Brain microvascular endothelial cell (primary cell): ENCODE measurements around the gene SPSB2.
"Not testable (repeated sequence)": the region's sequence is repeated elsewhere in the genome, so short reads cannot be mapped to it uniquely, and the experiment has no call there.

Experiments
- DNase-seq: peaks from one replicate; pipeline ENCODE4 v3.0.0-alpha.2; 2020
- H3K27ac ChIP-seq: fragments of 250-450 bp; sonication (Bioruptor Pico); 2 replicates; pipeline ENCODE4 v1.5.1; 2020; ENCODE audit warnings: mild to moderate bottlenecking, moderate library complexity
- H3K27me3 ChIP-seq: fragments of 250-450 bp; sonication (Bioruptor Pico); replicated peaks from 2 replicates; pipeline ENCODE4 v1.5.1; 2020; ENCODE audit warnings: mild to moderate bottlenecking
- H3K36me3 ChIP-seq: fragments of 250-450 bp; sonication (Bioruptor Pico); replicated peaks from 2 replicates; pipeline ENCODE4 v1.5.1; 2020; ENCODE audit warnings: mild to moderate bottlenecking
- H3K4me3 ChIP-seq: 2 replicates; pipeline ENCODE4 v1.5.1; 2011; ENCODE audit warnings: low read depth, mild to moderate bottlenecking, control low read depth, low read length, moderate library complexity
- in situ Hi-C: cut with HindIII; loops from 2 replicates; pipeline ENCODE4 v1.10.0; 2017; ENCODE audit warnings: low sequenced_read_pairs, low pct_ligation_motif_present
- TF ChIP-seq, protein P1 (sequence below): IDR thresholded peaks from 2 replicates; pipeline ENCODE4 v1.5.1; 2011; ENCODE audit warnings: low read depth, mild to moderate bottlenecking, moderate library complexity, low read length, control low read depth, inconsistent platforms; ENCODE audit errors: missing control alignments

Gene SPSB2

DNA sequence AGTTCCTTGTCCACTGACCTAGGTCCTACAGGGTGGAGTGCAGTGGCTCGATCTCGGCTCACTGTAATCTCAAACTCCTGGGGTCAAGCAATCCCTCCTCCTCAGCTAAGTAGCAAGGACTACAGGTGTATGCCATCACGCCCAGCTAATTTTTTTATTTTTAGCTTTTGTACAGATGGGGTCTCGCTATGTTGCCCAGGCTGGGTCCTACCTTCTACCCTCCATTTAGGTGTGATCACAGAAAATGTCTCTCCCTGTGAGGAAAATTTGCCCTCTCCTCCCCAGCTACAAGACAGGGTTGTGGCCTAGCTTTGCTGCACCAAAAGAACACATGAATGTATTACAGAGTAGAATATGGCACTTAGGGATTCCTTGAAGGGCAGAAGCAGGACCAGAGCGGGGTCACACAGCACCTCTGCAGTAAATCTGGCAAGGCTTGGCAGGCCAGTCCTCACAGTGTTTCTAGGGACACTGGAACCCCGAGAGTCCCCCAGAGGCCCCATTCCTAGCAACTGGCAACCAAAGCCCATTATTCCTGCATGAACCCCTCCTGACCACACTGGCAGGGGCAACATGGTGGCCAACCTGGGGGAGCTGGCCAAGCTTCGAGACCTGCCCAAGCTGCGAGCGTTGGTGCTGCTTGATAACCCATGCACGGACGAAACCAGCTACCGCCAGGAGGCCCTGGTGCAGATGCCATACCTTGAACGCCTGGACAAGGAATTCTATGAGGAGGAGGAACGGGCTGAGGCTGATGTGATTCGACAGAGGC lies 39.2 kb upstream of the SPSB2 start:
- Histone ChIP-seq H3K27me3 (no peaks in the 10 kb centered on the region), H3K4me3 (no peak overlapping the region), H3K27ac (no peak overlapping the region), H3K36me3 (no peaks in the 10 kb centered on the region)
- no peak for DNase-seq
- TF ChIP-seq, protein P1, sequence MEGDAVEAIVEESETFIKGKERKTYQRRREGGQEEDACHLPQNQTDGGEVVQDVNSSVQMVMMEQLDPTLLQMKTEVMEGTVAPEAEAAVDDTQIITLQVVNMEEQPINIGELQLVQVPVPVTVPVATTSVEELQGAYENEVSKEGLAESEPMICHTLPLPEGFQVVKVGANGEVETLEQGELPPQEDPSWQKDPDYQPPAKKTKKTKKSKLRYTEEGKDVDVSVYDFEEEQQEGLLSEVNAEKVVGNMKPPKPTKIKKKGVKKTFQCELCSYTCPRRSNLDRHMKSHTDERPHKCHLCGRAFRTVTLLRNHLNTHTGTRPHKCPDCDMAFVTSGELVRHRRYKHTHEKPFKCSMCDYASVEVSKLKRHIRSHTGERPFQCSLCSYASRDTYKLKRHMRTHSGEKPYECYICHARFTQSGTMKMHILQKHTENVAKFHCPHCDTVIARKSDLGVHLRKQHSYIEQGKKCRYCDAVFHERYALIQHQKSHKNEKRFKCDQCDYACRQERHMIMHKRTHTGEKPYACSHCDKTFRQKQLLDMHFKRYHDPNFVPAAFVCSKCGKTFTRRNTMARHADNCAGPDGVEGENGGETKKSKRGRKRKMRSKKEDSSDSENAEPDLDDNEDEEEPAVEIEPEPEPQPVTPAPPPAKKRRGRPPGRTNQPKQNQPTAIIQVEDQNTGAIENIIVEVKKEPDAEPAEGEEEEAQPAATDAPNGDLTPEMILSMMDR: no peak
- in situ Hi-C loops: no loop called here

DNA sequence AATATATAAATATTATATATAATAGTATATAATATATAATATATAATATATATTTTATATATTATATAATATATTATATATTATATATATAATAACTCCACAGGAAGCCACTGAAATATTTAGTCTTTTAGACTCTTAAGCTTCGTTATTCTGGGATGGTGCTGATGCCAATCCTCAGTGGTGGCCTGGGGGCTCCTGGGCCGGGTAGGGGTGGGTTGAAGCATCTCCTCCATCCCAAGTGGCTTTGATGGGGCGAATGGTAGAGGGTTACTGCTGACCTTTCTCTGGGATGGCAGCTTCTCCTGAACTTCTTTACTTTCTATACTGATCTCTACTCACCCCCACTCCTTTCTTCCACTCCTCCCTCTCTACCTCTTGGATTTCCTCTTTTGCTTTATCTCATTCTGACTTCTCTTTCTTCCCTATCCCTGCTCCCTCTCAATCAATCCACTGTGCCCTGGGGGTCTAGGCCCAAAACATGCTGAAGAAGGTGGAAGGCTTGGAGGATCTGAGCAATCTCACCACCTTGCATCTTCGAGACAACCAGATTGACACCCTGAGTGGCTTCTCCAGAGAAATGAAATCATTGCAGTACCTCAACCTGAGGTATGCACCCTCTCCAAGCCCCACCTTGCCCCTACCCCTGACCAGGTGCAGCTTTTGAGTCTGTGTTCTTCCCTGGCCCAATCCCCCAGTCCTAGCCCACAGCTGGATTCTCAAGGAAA lies 36.5 kb upstream of the SPSB2 start:
- TF ChIP-seq, protein P1: no peak
- H3K27me3 ChIP-seq: no peaks in the 10 kb centered on the region
- no peak overlapping the region for H3K27ac ChIP-seq
- in situ Hi-C loops: no loop called here
- DNase-seq: no peak
- H3K36me3 ChIP-seq: no peaks in the 10 kb centered on the region
- H3K4me3 ChIP-seq: no peak overlapping the region

DNA sequence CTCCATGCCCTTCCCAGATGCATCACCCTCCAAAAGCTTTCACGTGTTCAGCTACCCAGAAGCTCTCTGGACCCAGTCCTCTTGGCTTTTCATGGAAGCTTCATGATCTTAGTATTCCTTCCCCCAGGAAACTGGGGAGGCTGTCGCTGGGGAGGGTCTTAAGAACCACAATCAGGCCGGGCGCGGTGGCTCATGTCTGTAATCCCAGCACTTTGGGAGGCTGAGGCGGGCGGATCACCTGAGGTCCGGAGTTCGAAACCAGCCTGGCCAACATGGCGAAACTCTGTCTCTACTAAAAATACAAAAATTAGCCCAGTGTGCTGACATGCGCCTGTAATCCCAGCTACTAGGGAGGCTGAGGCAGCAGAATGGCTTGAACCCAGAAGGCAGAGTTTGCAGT lies 35.0 kb upstream of the SPSB2 start:
- DNase-seq, H3K4me3 ChIP-seq, in situ Hi-C loops, H3K27ac ChIP-seq, H3K36me3 ChIP-seq, H3K27me3 ChIP-seq: not testable (repeated sequence)

DNA sequence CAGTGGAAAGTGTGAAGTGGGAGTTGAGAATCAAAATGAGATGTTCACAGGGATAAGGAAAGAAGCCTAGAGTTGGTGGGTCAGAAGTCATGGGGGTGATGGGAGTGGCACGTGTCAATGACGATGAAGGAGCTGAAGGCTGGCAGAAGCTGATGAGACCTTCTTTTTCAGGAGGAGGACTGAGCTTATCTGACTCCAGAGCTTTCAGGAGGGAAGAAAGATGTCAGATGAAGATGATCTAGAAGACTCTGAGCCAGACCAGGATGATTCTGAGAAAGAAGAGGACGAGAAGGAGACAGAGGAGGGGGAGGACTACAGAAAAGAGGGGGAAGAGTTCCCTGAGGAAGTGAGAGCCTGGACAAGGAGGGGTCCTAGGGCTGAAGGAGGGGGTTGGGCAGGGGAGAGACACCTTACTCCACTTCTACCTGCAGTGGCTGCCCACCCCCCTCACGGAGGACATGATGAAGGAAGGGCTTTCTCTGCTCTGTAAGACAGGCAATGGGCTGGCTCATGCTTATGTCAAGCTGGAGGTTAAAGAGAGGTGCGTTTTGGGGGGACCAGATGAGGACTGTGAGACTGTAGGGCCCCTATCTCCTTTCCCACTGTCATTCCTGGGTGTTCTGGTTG lies 32.4 kb upstream of the SPSB2 start:
- H3K27me3 ChIP-seq: no peaks in the 10 kb centered on the region
- H3K4me3 ChIP-seq: peak overlapping the region; percentile 84
- H3K27ac ChIP-seq: no peak overlapping the region
- TF ChIP-seq, protein P1: no peak
- no peaks in the 10 kb centered on the region for H3K36me3 ChIP-seq
- DNase-seq: no peak
- in situ Hi-C loops: no loop called here

DNA sequence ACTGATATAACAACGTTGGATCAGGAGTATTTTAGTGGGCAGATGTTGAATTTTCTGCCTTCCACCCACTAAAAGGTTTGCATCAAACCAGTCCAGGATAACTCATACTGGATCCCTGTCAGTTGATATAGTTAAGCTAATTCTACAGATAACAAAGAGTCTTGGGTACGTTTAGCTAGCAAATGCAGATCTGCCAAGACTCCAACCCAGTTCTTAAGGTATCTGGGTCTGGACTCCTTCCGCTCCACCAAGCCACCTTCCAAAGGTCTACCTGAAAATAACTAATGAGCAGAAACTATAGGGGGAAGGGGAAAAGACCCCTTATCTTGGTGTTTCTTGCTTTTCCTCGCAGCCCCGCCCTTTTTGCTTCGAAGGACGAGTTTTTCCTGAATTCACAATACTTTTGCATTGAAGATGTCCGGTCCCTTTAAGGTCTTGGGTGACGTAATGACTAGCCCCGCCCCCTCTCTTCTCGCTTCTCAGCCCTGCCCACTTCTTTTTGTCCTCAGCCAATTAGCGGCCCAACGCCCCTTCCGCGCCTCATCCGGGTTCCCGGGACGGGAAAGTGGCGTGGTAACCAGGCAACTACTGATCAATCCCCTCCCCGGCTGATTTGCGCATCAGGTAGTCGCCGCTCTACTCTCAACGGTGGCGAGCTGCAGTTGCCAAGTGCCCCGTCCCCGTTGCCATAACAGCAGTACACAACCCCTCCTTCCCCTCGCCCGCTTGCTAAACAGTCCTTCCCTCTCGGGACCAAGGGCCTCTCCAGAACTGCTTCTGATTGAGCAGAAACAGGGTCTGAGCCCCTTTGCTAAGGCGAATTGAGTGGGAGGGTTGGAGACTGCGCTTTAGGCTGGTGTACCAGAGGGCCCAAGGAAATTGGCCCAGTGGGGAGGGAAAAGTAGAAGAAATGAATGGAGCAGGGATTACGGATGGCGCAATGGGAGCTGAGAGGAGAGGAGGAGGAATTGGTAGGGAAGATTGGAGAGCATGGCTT lies 31.5 kb upstream of the SPSB2 start, which contains the start of gene LRRC23:
Gene LRRC23, plus strand, starts transcription at position 543 of the 997 bp plus-strand sequence. CDS start 812 bp downstream, outside the sequence.
- TF ChIP-seq, protein P1: no peak
- in situ Hi-C loops: no loop called here
- no peaks in the 10 kb centered on the region for H3K27me3 ChIP-seq
- peak within 1 kb of the TSS; percentile 25 for H3K27ac ChIP-seq
- H3K36me3 ChIP-seq: no peaks in the 10 kb centered on the region
- H3K4me3 ChIP-seq: peak within 1 kb of the TSS; percentile 84
- DNase-seq: peak; percentile 96
